HCT116 (cell line): ENCODE data around the gene TREML1.

Source experiments
- CTCF ChIP-seq, 3 experiments: fragments of 200-600 bp in 1 of 3; sonication (generic) in 1 of 3; IDR thresholded peaks in 2 of 3; conservative IDR thresholded peaks in 1 of 3; 2 replicates each; pipeline ENCODE4 v1.5.1; 2012 to 2017; ENCODE audit warnings: low read depth in 2 of 3, low read length in 2 of 3, antibody characterized with exemption in 1 of 3, borderline replicate concordance in 1 of 3, control low read depth in 1 of 3, mild to moderate bottlenecking in 1 of 3, mixed read lengths in 1 of 3, mixed run types in 1 of 3, moderate library complexity in 1 of 3; ENCODE audit not compliant: insufficient read depth in 1 of 3
- JUND ChIP-seq: IDR thresholded peaks from 2 replicates; pipeline ENCODE4 v1.6.1; 2012
- POLR2A ChIP-seq: IDR thresholded peaks from 2 replicates; pipeline ENCODE4 v1.7.0; 2011; ENCODE audit warnings: borderline replicate concordance; ENCODE audit not compliant: insufficient read depth, insufficient read length; ENCODE audit errors: extremely low read depth
- RAD21 ChIP-seq: IDR thresholded peaks from 2 replicates; pipeline ENCODE4 v1.6.1; 2012; ENCODE audit warnings: low read depth, mild to moderate bottlenecking

- TF ChIP-seq POLR2A (no peak), CTCF (IDR thresholded peaks at IDR 0.05 in 2 of 3, conservative IDR thresholded peaks at IDR 0.05 in 1 of 3; ENCODE audit: borderline replicate concordance in 1 of 3, insufficient read depth in 1 of 3, low read depth in 2 of 3, low read length in 2 of 3) (no peak), JUND (no peak), RAD21 (no peak)
Measured at GRCh38 chr6:41160933-41161332, 6.8 kb upstream of the TREML1 start.
